Measurements from ENCODE around the gene VTI1A. TPM values are rescaled to one million over a fixed set of nuclear protein-coding genes. Genes with fewer than 3 reads are reported as not detected.
"Not testable (repeated sequence)": the region's sequence is repeated elsewhere in the genome, so short reads cannot be mapped to it uniquely, and the experiment has no call there.

The VTI1A gene
- total and polyA plus RNA-seq, 2 of the 13 experiments (the other 11 are each of a cell fraction or from before 2014, with no cell fraction given), result 11.7 to 32.7 TPM

DNA sequence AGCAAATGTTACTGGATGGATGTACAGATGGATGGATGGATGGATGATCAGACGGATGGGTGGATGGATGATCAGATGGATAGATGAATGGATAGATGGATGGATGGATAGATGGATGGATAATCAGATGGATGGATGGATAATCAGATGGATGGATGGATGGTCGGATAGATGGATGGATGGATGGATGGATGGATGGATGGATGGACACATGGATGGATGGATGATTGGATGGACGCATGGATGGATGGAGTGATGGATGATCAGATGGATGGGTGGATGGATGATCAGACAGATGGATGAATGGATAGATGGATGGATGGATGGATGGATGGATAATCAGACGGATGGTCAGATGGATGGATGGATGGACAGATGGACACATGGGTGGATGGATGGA lies 412.8 kb downstream of the VTI1A start (continued):
- TF ChIP-seq, protein P1, sequence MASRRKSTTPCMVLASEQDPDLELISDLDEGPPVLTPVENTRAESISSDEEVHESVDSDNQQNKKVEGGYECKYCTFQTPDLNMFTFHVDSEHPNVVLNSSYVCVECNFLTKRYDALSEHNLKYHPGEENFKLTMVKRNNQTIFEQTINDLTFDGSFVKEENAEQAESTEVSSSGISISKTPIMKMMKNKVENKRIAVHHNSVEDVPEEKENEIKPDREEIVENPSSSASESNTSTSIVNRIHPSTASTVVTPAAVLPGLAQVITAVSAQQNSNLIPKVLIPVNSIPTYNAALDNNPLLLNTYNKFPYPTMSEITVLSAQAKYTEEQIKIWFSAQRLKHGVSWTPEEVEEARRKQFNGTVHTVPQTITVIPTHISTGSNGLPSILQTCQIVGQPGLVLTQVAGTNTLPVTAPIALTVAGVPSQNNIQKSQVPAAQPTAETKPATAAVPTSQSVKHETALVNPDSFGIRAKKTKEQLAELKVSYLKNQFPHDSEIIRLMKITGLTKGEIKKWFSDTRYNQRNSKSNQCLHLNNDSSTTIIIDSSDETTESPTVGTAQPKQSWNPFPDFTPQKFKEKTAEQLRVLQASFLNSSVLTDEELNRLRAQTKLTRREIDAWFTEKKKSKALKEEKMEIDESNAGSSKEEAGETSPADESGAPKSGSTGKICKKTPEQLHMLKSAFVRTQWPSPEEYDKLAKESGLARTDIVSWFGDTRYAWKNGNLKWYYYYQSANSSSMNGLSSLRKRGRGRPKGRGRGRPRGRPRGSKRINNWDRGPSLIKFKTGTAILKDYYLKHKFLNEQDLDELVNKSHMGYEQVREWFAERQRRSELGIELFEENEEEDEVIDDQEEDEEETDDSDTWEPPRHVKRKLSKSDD (CRISPR knock-in tag; IDR thresholded peaks at IDR 0.05; ENCODE audit: low read depth), result no peak
- TF ChIP-seq IKZF1 (IDR thresholded peaks at IDR 0.05) (0 out of 2 replicates have a peak, but pooled peaks have one; percentile 55), YEATS2 (CRISPR knock-in tag; IDR thresholded peaks at IDR 0.05; ENCODE audit: borderline replicate concordance) (no peak)

DNA sequence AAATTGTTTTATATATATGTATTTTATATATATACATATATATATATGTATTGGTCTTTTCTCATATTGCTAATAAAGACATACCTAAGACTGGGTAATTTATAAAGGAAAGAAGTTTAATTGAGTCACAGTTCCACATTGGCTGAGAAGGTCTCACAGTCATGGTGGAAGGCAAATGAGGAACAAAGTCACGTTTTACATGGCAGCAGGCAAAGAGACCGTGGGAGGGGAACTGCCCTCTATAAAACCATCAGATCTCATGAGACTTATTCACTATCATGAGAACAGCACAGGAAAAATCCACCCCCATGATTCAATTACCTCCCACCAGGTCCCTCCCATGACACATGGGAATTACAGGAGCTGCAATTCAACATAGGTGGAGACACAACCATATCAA lies 416.4 kb downstream of the VTI1A start:
- CTCF ChIA-PET (ENCODE audit: low intra/inter-chr PET ratio, low total read pairs); in situ Hi-C loops (cut with HindIII; ENCODE audit: extremely low pct_ligation_motif_present, low pct_unique_long_range_greater_than_20kb); H3K27ac ChIP-seq (ENCODE audit: extremely low read length, insufficient read depth, low read length); DNase-seq (ENCODE audit: low spot score); FAIRE-seq; H3K27me3 ChIP-seq (ENCODE audit: control insufficient read depth in 1 of 2, insufficient read depth in 2 of 2, low read length in 2 of 2); H3K4me3 ChIP-seq (replicated peaks in 1 of 3; ENCODE audit: insufficient read depth in 1 of 3, low read depth in 2 of 3, low read length in 3 of 3); H3K4me2 ChIP-seq (ENCODE audit: low read depth, low read length); H2AFZ ChIP-seq (ENCODE audit: low read length); H3K9ac ChIP-seq (ENCODE audit: insufficient read depth, low read depth, low read length); ATAC-seq; H3K79me2 ChIP-seq (ENCODE audit: insufficient read depth, low read length); H3K4me1 ChIP-seq (ENCODE audit: insufficient read depth, low read length); H3K36me3 ChIP-seq (replicated peaks in 1 of 2; ENCODE audit: control insufficient read depth in 1 of 2, insufficient read depth in 2 of 2, low read length in 2 of 2); POLR2A ChIA-PET; BruUV-seq (replicated peaks); intact Hi-C loops (cut with micrococcal nuclease; ENCODE audit: unreplicated experiment); H4K20me1 ChIP-seq (ENCODE audit: insufficient read depth, low read length): not testable (repeated sequence)
- 17% methylated on average over 2 of the region's 2 CpGs for WGBS (ENCODE audit: low lambda C conversion rate)
- H3K9me3 ChIP-seq (ENCODE audit: low read length), result peaks cover 12% of the 10 kb centered on the region

Small RNAs within 50 kb of the gene (microRNA-seq; reads per million reads assigned to microRNA genes)
- not detected for gene MIR4295

Small RNAs within 50 kb of the gene (small RNA-seq; reads per million reads assigned to genes)
- 0 reads per million in 3 experiments for gene AC022018.1 (ENCODE audit: insufficient read depth in 2 of 3, insufficient read length in 3 of 3, low read depth in 2 of 3, low replicate concordance in 1 of 3)
- 0 reads per million in 3 experiments for gene MIR4295 (ENCODE audit: insufficient read depth in 2 of 3, insufficient read length in 3 of 3, low read depth in 2 of 3, low replicate concordance in 1 of 3)

Other genes with a start within 250 kb of the VTI1A start
- 1.3 and 1.8 TPM in 2 replicates for gene TECTB, start 163.8 kb upstream of the VTI1A start, total RNA-seq (2016; rRNA removed; fragmentation: Illumina TruSeq; extraction: Trizol)
- gene TECTB, start 163.8 kb upstream of the VTI1A start, polyA plus RNA-seq (2011; rRNA removed), result 0.78 and 1.1 TPM in 2 replicates
- gene ACSL5, start 73.1 kb upstream of the VTI1A start, total RNA-seq (2016; rRNA removed; fragmentation: Illumina TruSeq; extraction: Trizol), result 32.7 and 56.4 TPM in 2 replicates
- gene ACSL5, start 73.1 kb upstream of the VTI1A start, polyA plus RNA-seq (2011; rRNA removed), result 72.1 and 82.5 TPM in 2 replicates
- gene ZDHHC6, start 301 bp upstream of the VTI1A start, total RNA-seq (2016; rRNA removed; fragmentation: Illumina TruSeq; extraction: Trizol), result 49.4 and 50.9 TPM in 2 replicates
- 16.3 and 20.9 TPM in 2 replicates for gene ZDHHC6, start 301 bp upstream of the VTI1A start, polyA plus RNA-seq (2011; rRNA removed)

Data from HepG2 (cell line).